Forelimb muscle (tissue), 1 donor: ENCODE measurements around the gene SZT2. TPM values are rescaled to one million over a fixed set of nuclear protein-coding genes. Genes with fewer than 3 reads are reported as not detected.

Source experiments
- DNase-seq: peaks from one replicate; pipeline ENCODE4 v3.0.0-alpha.2; 2013; ENCODE audit warnings: low read depth
- polyA plus RNA-seq: library from polyadenylated mRNA; unstranded; fragments of 120-200 nt; gene quantifications from one replicate; pipeline ENCODE4 v1.2.1, GENCODE V29; 2013; ENCODE audit not compliant: insufficient read length

Gene SZT2
- 14.5 TPM for polyA plus RNA-seq

DNA sequence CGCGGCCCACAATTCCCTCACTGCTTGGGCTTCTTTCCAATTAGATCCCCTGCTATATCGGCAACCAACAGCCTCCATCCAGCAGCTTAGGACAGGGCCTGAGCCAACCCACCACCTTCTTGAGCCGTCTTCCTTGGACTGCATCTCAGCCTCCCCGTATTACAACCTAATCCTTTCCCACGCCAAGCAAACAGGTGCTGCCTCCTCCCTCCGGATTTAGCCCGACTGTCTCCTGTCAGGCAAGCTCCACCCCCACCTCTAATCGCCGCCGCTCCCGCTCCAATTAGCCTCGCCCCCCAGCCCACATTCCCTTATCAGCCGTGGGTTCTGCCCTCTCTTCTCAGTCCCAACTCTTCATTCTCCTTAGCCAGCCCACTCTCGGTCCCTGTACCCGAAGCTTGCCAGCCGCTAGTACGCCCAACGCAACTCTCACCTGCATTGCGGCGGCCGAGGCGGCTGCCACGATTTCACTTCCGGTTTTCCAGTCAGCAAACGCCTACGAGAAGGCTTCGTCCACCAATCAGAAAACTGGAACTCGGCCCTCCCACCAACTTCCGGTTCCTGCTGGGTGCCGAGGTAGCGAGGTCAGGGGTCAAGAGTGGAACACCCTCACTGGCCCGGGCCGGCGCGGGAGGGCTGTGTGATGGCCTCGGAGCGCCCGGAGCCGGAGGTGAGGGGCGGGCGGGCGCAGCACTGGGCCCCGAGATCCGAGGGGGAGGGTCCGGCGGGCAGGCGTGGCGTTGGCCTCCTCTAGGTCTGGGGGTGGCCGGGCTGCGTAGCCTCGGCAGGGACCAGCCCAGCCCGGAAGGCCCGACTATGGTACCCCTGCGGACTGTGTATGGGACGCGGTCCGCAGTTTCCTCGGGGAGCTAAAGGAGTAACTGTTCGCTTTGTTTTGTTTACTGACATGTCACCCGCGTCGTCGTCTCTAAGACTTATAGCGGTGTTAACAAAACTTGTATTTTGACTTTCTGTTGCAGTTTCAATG is at the start of gene SZT2, which contains the start of gene MED8:
Gene SZT2, plus strand, starts transcription at position 574 of the 988 bp plus-strand sequence. Its CDS starts 70 bp downstream, at position 644.
Gene MED8, minus strand, starts transcription at position 475 of the 988 bp plus-strand sequence. Its CDS starts 36 bp downstream, at position 439.
- DNase-seq = peak; percentile 88

DNA sequence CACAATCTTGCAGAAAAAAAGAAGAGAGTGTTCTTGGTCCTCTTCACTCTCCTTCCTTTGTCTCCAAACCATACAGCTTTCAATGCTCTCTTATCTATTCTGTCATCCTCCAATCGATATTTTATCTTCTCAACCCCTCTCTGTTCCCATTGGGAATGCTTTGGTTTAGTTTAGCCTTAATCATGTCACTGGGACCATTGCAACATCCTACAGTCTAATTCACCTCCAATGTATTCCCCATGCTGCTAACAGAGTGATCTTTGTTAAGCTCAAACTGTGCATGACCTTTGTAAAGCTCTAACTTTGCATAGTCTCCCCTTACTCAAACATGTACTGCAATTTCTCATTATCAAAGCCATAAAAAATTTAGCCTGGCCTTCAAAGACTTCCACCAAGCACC is 49.1 kb upstream of the SZT2 start:
- DNase-seq = no peak

DNA sequence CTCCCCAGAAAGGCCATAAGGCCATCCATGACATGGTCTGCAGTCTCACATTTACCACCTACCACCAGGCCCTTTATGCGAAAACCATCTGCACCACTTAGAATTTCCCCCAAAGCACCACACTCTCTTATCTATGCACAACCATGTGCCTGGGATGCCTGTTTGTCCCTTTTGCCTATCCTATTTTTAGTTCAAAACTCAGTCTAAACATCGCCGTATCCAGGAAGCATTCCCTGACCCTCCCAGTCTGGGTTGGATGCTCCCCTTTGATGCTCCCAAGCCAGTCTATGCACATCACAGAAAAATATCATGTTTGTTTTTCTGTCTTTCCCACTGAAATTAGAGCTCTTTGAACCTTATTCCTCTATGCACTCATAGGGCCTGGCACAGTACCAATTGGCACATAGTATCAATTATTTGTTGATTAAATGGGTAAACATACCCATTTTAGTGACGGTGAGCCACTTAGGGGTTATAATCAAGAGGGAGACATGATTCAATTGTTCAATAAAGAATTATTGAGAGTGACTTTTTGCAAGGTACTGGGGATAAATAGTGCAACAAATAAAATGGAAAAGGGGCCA is 45.3 kb upstream of the SZT2 start:
- DNase-seq = no peak

DNA sequence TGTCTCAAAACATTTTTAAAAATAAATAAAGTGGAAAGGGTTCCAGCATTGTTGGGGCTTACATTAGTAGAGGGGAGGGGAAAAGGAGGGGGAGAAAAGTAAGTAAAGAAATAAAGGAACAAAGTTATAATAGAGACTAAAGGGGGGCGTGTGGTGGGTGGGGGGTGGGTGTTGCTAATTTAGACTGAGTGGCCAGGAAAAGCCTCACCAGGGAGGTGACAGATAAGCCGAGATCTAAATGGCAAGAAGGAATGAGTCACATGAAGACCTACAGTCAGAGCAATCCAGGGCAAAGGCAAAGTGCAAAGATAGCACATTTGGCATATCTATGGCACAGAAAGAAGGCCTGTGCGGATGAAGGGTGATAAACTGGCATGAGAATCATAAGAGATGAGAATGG is 44.6 kb upstream of the SZT2 start:
- DNase-seq = no peak

DNA sequence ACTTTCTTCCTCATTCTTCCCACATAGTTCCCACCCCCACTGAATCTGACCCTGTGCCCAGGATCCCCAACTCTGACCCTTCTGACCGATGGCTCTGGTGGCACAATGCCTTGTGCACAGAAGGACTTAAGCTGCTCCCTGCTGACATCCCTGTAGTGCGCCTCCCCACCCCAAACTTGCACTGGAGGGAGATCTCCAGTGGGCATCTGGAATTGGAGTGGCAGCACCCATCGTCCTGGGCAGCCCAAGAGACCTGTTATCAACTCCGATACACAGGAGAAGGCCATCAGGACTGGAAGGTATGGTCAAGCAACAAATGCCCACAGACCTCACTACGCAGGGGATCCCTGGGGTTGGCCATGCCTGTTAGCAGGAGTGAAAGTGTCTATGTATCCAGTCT is 43.1 kb upstream of the SZT2 start:
- DNase-seq = no peak

DNA sequence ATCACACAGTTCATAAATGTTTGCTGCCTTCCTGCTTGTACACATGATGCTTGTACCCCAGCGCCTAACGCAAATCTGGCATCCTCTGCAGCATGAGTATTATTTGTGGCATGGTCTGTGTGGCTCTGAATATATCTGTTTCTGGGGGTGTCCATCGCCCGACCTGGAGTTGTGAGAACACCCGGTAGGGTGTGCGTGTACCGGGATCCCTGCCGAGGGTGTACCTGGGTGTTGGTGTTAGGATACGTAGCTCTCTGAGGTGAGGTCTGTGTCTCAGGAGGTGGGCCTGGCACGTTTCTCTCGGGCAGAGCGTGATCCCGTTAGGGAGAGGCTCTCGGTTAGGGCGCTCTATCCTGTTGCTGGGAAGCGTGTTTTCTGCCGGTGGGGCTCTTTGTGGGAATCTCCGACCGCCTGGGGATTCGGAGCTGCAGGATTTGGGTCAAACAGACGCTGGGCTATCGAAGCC is 41.3 kb upstream of the SZT2 start:
- DNase-seq = no peak

DNA sequence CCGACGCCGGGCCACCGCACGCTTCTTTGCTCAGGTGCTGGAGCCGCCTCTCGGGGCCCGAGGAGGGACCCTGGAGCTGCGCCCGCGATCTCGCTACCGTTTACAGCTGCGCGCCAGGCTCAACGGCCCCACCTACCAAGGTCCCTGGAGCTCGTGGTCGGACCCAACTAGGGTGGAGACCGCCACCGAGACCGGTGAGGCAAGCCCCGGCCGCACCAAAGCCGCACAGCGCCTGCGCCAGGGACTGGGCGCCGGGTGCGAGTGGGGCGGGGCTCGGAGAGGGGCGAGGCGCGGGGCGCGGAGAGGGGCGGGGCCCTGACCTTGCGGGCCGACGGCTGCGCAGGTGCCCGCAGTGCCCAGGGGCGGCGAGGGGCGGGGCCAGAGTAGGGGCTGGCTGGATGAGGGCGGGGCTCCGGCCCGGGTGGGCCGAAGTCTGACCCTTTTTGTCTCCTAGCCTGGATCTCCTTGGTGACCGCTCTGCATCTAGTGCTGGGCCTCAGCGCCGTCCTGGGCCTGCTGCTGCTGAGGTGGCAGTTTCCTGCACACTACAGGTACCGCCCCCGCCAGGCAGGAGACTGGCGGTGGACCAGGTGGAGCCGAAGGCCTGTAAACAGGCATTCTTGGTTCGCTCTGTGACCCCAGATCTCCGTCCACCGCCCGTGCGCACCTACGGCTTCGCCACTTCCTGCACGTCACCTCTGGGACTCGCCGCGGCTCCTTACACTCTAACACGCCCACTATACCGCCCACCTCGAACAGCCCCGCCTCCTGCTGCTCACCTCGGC is 40.7 kb upstream of the SZT2 start:
- DNase-seq = no peak

DNA sequence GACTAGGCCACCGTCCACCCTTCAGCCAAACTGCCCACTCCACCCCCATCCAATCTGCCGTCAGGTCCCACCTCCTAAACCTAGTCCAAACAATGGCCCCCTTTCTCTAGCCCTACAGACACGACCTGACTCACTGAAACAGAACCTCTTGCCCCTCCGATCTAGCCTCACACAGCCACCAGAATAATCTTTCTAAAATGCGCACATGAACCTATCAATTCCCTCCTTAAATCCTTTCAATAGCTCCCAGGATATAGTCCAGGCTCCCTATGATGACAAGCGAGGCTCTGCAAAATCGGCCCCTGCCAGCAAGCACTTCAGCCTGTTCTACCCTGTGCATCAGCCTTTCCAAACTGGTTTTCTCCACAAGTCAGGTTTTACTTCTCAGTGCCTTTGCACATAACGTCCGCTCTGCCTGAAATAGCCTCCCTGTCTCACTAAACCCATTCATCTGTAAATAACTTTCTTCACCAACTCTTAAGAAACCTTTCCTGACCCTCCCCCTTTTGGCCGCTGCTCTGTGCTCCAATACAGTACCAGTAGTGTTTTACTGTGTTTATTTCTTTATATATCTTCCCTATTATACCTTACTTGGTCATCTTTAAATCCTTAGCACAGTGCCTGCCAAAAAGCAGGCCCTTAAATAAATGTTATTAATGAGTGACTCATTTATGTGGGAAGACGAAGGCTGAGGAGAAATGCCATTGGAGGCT is 39.9 kb upstream of the SZT2 start:
- no peak for DNase-seq

DNA sequence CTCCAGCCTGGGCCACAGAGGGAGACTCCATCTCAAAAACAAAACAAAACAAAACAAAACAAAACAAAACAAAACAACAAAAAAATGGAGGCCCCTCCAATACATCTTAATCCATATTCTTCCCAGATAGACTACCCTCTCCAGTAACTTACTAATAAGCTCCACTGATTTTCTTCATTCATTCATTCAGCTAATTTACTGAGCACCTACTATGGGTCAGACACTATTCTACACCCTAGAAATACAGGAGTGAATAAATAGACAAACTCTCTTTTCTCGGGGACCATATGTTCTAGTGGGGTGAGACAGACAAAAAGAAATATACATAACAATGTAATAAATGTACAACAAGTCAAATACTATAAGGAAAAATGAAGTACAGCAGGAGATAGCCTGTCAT is 38.7 kb upstream of the SZT2 start:
- no peak for DNase-seq

DNA sequence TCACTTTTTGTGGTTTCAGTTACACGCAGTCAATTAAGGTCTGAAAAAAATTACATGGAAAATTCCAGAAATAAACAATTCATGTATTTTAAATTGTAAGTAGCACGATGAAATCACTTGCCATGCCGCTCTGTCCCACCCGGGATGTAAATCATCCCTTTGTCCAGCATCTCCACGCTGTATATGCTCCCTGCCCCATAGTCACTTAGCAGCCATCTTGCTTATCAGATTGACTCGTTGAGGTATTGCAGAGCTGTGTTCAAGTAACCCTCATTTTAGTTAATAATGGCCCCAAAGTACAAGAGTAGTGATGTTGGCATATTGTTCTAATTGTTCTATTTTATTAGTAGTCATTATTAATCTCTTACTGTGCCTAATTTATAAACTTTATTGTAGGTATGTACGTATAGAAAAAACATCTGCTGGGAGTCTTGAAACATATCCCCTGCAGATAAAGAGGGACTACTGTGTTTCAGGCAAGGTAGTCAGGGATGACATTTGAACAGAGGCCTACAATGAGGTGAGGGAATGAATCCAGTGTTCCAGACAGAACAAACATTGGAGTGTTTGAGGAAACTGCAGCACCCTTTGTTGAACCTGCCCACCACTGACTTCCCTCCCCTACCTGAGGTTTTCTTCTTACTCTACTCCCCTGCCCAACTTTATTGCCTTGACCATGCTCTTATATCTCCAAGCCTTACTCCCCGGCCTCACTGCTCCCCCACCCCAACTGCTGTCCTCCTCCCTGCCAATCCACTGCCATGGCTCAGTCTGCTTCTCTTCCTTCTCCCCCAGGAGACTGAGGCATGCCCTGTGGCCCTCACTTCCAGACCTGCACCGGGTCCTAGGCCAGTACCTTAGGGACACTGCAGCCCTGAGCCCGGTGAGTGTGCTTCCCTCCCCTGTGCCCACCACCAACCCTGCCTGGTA is 38.0 kb upstream of the SZT2 start:
- DNase-seq = no peak

DNA sequence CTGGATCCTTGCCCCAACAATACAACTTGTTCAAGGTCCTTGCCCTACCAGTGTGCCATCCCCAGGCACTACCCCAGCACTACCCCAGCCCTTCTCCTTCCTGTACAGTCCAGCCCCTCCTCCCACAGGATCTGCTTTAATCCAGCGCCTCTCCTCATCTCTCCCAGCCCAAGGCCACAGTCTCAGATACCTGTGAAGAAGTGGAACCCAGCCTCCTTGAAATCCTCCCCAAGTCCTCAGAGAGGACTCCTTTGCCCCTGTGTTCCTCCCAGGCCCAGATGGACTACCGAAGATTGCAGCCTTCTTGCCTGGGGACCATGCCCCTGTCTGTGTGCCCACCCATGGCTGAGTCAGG is 37.4 kb upstream of the SZT2 start:
- DNase-seq = no peak

DNA sequence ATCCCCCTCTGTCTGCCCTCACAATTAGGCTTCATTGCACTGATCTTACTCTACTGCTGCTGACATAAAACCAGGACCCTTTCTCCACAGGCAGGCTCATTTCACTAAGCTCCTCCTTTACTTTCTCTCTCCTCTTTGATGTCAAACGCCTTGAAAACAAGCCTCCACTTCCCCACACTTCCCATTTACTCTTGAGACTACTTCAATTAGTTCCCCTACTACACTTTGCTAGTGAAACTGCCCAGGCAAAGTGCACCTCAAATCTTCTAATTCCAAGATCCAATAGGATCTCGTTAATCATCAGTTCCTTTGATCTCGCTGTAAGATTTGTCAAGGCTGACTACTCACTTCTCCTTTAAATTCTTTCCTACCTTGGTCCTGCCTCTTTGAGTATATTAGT is 36.8 kb upstream of the SZT2 start:
- DNase-seq = no peak

DNA sequence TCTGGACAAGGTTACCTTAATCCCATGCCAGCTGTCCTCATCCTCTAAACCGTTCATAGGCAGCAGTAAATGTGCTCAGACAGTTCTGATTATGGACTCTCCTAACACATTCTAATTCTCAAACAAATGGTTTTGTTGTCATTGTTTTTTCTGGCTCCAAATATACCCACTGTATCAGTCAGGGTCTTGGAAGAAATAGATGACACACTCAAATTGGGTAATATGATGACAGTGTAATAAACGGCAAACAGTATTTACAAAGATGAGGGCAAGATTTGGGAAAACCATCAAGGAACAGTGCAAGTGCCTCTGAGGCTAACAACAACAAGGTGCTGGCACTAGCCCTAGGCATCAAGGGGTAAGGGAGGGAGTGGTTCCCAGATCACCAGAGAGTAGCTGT is 35.2 kb upstream of the SZT2 start:
- no peak for DNase-seq

DNA sequence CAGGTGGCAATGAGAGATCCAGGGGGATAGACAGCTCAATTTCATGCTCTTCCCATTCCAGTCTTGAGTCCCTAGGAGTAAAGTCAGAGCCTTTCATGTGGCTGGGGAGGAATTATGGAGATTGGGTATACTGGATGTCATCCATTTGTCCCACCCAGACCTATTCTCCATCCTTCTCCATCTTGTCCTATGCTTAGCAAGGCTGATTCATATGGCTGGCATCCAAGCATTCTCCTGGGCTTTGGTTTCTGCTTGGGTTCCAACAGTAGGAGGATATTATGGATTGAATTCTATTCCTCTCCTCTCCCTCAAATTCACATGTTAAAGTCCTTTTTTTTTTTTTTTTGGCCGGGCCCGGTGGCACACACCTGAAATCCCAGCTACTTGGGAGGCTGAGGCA is 34.8 kb upstream of the SZT2 start:
- no peak for DNase-seq

DNA sequence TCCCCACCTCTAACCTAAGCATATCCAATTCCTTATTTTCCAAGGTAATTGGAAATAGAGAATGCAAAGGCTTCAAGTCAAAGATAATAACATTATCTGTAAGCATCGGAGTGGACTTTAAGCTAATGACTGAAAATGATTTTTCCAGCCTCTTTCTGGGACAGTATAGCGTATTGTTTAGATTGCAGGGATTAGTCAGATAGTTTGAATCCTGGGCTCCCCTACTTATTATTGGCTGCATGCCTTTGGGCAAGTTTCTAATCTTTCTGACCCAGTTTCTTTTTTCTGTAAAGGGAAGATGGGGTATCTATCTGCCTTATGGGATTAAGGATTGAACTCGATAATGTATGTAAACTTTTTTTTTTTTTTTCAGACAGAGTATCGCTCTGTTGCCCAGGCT is 32.4 kb upstream of the SZT2 start:
- DNase-seq = no peak

DNA sequence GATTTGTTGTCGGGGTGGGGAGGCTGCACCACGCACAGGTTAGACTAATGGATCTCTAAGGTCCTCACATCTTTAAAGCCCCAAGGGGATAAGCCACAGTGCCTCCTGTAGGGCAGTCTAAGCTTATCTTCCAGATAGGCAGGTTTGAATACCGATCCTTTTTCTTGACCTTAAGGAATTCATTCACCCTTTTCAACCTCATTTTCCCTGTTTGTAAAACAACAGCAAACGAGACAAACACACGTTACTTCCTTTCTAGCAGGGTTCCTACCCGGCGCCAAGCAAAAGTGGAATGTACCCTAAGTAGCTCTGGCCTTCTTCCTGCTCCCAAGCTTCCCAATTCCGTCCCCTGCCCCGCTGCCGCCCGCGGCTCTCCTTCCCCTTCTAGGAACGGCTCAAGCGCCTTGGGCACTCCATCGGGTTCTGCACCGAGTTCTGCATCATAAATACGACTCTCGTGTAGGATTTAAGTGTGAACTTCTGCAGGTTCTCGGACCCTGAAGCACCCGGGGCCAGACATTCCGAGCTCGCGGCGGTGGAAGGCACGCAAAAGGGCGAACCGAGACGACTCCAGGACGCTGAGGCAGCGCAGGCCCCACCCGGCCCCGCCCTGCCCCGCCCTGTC is 31.5 kb upstream of the SZT2 start:
- DNase-seq = no peak

DNA sequence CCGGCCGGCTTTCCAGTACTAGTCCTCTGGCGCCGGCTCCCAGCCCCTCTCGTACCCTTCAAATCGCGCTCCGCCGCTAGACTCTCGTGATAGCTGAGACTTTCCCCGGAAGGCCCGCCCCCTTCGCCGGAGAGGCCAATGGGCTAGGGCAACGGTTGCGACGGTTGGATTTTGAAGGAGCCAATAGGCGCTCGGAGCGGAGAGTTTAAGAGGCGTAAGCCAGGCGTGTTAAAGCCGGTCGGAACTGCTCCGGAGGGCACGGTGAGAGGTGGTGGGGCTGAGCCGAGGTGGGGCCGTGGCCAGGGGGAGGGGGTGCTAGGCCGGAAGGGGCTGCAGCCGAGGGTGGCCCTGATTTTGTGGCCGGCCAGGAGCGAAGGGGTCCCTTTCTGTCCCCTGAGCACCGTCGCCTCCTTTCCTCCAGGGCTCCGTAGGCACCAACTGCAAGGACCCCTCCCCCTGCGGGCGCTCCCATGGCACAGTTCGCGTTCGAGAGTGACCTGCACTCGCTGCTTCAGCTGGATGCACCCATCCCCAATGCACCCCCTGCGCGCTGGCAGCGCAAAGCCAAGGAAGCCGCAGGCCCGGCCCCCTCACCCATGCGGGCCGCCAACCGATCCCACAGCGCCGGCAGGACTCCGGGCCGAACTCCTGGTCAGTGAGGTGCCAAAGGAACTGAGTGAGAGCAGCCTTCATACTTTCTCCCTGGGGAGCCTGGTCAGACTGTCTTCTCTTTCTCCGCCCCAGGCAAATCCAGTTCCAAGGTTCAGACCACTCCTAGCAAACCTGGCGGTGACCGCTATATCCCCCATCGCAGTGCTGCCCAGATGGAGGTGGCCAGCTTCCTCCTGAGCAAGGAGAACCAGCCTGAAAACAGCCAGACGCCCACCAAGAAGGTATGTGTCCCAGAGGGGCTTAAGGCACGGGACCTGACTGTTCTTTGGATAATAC is 30.7 kb upstream of the SZT2 start, which contains the start of gene CDC20:
Gene CDC20, plus strand, starts transcription at position 236 of the 948 bp plus-strand sequence. Its CDS starts 235 bp downstream, at position 471.
- peak; percentile 81 for DNase-seq

DNA sequence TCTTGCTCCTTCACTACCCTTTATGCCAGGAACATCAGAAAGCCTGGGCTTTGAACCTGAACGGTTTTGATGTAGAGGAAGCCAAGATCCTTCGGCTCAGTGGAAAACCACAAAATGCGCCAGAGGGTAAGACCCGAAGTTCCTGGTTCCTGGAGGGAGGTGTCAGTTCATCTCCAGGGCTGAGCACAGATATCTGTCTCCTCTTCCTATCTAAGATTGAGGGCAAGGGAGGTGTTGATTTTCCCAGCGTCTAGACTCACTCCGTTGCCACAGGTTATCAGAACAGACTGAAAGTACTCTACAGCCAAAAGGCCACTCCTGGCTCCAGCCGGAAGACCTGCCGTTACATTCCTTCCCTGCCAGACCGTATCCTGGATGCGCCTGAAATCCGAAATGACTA is 30.0 kb upstream of the SZT2 start:
- DNase-seq = no peak

DNA sequence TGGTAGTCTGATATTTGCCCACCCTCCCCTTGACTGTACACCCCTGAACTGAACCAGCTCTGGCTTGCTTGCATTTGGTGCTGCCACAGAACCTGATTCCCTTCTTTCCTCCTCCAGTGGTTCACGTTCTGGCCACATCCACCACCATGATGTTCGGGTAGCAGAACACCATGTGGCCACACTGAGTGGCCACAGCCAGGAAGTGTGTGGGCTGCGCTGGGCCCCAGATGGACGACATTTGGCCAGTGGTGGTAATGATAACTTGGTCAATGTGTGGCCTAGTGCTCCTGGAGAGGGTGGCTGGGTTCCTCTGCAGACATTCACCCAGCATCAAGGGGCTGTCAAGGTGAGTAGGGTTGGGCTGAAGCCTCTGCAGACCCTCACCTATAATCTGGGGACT is 29.1 kb upstream of the SZT2 start:
- no peak for DNase-seq
